DOHH2 (cell line): ENCODE results near the gene SCRN3.

Experiments
- CTCF ChIP-seq: fragments of 200-600 bp; sonication (generic); IDR thresholded peaks from one replicate; pipeline ENCODE4 v1.5.1; 2014; ENCODE audit warnings: antibody characterized with exemption, mild to moderate bottlenecking, low read depth, low read length; ENCODE audit not compliant: poor library complexity, severe bottlenecking
- EZH2phosphoT487 ChIP-seq: fragments of 200-600 bp; sonication (generic); IDR thresholded peaks from 2 replicates; pipeline ENCODE4 v1.6.1; 2017; ENCODE audit warnings: borderline replicate concordance, mild to moderate bottlenecking, antibody characterized with exemption, low read length, moderate library complexity, mixed read lengths

DNA sequence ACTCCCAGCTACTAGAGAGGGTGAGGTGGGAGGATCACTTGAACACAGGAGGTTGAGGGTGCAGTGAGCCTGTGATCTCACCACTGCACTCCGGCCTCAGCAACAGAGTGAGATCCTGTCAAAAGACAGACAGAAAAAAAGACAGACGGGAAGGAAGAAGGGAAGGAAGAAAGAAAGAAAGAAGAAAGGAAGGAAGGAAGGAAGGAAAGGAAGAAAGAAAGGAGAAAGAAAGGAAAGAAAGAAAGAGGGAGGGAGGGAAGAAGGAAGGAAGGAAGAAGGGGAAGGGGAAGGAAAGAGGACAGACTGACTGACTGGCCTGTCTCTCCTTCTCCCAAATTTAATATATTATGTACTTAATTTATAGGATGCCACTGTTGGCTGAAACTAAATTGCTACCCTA lies 39.2 kb upstream of the SCRN3 start:
- TF ChIP-seq CTCF: no peak
- no peak for TF ChIP-seq EZH2phosphoT487
